MM.1S (cell line): ENCODE measurements around the gene LRPAP1.
"Not testable (repeated sequence)": the region's sequence is repeated elsewhere in the genome, so short reads cannot be mapped to it uniquely, and the experiment has no call there.

Experiments
- DNase-seq: peaks from one replicate; pipeline ENCODE4 v3.0.0-alpha.2; 2015
- H2AFZ ChIP-seq: fragments of 300-600 bp; sonication (generic); 2 replicates; pipeline ENCODE4 v1.6.0; 2016; ENCODE audit warnings: antibody characterized with exemption, low read length
- H3F3A ChIP-seq: fragments of 300-600 bp; sonication (generic); 2 replicates; pipeline ENCODE4 v1.6.1; 2016; ENCODE audit warnings: mild to moderate bottlenecking, antibody characterized with exemption, low read length, moderate library complexity, mixed read lengths; ENCODE audit not compliant: insufficient read depth
- H3K27ac ChIP-seq: fragments of 300-600 bp; sonication (generic); 2 replicates; pipeline ENCODE4 v1.5.1; 2016; ENCODE audit warnings: mild to moderate bottlenecking, low read length
- H3K27me3 ChIP-seq: fragments of 300-600 bp; sonication (generic); replicated peaks from 2 replicates; pipeline ENCODE4 v1.6.0; 2016; ENCODE audit warnings: low read length; ENCODE audit not compliant: insufficient read depth
- H3K36me3 ChIP-seq: fragments of 300-600 bp; sonication (generic); replicated peaks from 2 replicates; pipeline ENCODE4 v1.6.1; 2016; ENCODE audit warnings: mild to moderate bottlenecking, low read length, mixed read lengths; ENCODE audit not compliant: insufficient read depth
- H3K4me1 ChIP-seq: fragments of 300-600 bp; sonication (generic); 2 replicates; pipeline ENCODE4 v1.6.1; 2016; ENCODE audit warnings: low read length, mixed read lengths
- H3K4me2 ChIP-seq: fragments of 300-600 bp; sonication (generic); 2 replicates; pipeline ENCODE4 v1.6.0; 2016; ENCODE audit warnings: low read depth, low read length
- H3K4me3 ChIP-seq: fragments of 300-600 bp; sonication (generic); 2 replicates; pipeline ENCODE4 v1.5.1; 2016; ENCODE audit warnings: low read length, mixed read lengths
- H3K79me2 ChIP-seq: fragments of 300-600 bp; sonication (generic); 2 replicates; pipeline ENCODE4 v1.6.1; 2016; ENCODE audit warnings: mixed run types, low read length, mixed read lengths
- H3K9ac ChIP-seq: fragments of 300-600 bp; sonication (generic); 2 replicates; pipeline ENCODE4 v1.6.1; 2016; ENCODE audit warnings: low read length, mixed read lengths
- H3K9me2 ChIP-seq: fragments of 300-600 bp; sonication (generic); replicated peaks from 2 replicates; pipeline ENCODE4 v1.6.1; 2016; ENCODE audit warnings: mild to moderate bottlenecking, low read length, mixed read lengths; ENCODE audit not compliant: insufficient read depth
- H3K9me3 ChIP-seq: fragments of 300-600 bp; sonication (generic); replicated peaks from 2 replicates; pipeline ENCODE4 v1.6.1; 2016; ENCODE audit warnings: mild to moderate bottlenecking, low read length, mixed read lengths; ENCODE audit not compliant: insufficient read depth
- H4K20me1 ChIP-seq: fragments of 300-600 bp; sonication (generic); 2 replicates; pipeline ENCODE4 v1.6.1; 2016; ENCODE audit warnings: mild to moderate bottlenecking, low read length, moderate library complexity, mixed read lengths; ENCODE audit not compliant: insufficient read depth
- CTCF ChIP-seq: fragments of 300-600 bp; sonication (generic); IDR thresholded peaks from 2 replicates; pipeline ENCODE4 v1.5.1; 2016; ENCODE audit warnings: antibody characterized with exemption, low read length, mixed read lengths
- EZH2 ChIP-seq: fragments of 300-600 bp; sonication (generic); optimal IDR thresholded peaks from 2 replicates; pipeline ENCODE3; 2017; ENCODE audit warnings: low read depth, mild to moderate bottlenecking, antibody characterized with exemption, low read length, mixed read lengths
- EZH2phosphoT487 ChIP-seq: fragments of 300-600 bp; sonication (generic); IDR thresholded peaks from 2 replicates; pipeline ENCODE4 v1.6.1; 2018; ENCODE audit warnings: antibody characterized with exemption, low read length

Gene LRPAP1

GRCh38 chr4:3512719-3513118 is 19.5 kb downstream of the LRPAP1 start:
- H3K4me2 ChIP-seq, result no peak overlapping the region
- H3K9ac ChIP-seq, result no peak overlapping the region
- no peaks in the 10 kb centered on the region for H3K4me1 ChIP-seq
- no peaks in the 10 kb centered on the region; the same call in 1 of the 2 replicates for H3K36me3 ChIP-seq
- H2AFZ ChIP-seq, result no peak overlapping the region
- H3K27ac ChIP-seq, result no peak overlapping the region
- H3K4me3 ChIP-seq, result no peak overlapping the region
- no peaks in the 10 kb centered on the region for H3K27me3 ChIP-seq
- no peaks in the 10 kb centered on the region for H3K9me3 ChIP-seq
- no peak for DNase-seq
- no peaks in the 10 kb centered on the region for H3F3A ChIP-seq
- TF ChIP-seq EZH2phosphoT487 (no peak), EZH2 (no peak), CTCF (no peak)
- no peaks in the 10 kb centered on the region for H4K20me1 ChIP-seq
- H3K9me2 ChIP-seq, result no peaks in the 10 kb centered on the region
- no peaks in the 10 kb centered on the region for H3K79me2 ChIP-seq

- Histone ChIP-seq H3K9me2 (no peaks in the 10 kb centered on the region), H3K27ac (no peak overlapping the region), H3K36me3 (no peaks in the 10 kb centered on the region; the same call in none of the 2 replicates), H3K4me2 (no peak overlapping the region), H3K9me3 (no peaks in the 10 kb centered on the region), H3K79me2 (no peaks in the 10 kb centered on the region), H3K27me3 (no peaks in the 10 kb centered on the region), H3K9ac (no peak overlapping the region), H2AFZ (no peak overlapping the region), H3K4me3 (no peak overlapping the region), H4K20me1 (no peaks in the 10 kb centered on the region), H3K4me1 (no peaks in the 10 kb centered on the region), H3F3A (no peaks in the 10 kb centered on the region)
- DNase-seq, result no peak
- TF ChIP-seq CTCF (no peak), EZH2phosphoT487 (no peak), EZH2 (no peak)
Observed at GRCh38 chr4:3512279-3512678, 19.9 kb downstream of the LRPAP1 start.

GRCh38 chr4:3511601-3512000 is 20.6 kb downstream of the LRPAP1 start:
- not testable (repeated sequence) for DNase-seq, H3K79me2 ChIP-seq, H3K9ac ChIP-seq, H3K27me3 ChIP-seq, H3K4me1 ChIP-seq, H3F3A ChIP-seq, H4K20me1 ChIP-seq, H3K9me2 ChIP-seq, H3K9me3 ChIP-seq, H2AFZ ChIP-seq, H3K4me3 ChIP-seq, H3K27ac ChIP-seq, H3K36me3 ChIP-seq, H3K4me2 ChIP-seq

GRCh38 chr4:3511187-3511586 is 21.0 kb downstream of the LRPAP1 start:
- Histone ChIP-seq H4K20me1 (no peaks in the 10 kb centered on the region), H3K79me2 (no peaks in the 10 kb centered on the region), H3K9me3 (no peaks in the 10 kb centered on the region), H3K4me1 (no peaks in the 10 kb centered on the region), H3K4me2 (no peak overlapping the region), H3K4me3 (no peak overlapping the region), H3K27ac (no peak overlapping the region), H3K9me2 (no peaks in the 10 kb centered on the region), H3F3A (no peaks in the 10 kb centered on the region), H3K9ac (no peak overlapping the region), H2AFZ (no peak overlapping the region), H3K36me3 (no peaks in the 10 kb centered on the region; the same call in none of the 2 replicates), H3K27me3 (no peaks in the 10 kb centered on the region)
- no peak for DNase-seq
- TF ChIP-seq EZH2 (no peak), CTCF (no peak), EZH2phosphoT487 (no peak)
